Epidermal melanocyte (primary cell): ENCODE measurements around the gene RYK.

ENCODE experiments used
- DNase-seq: peaks from one replicate; pipeline ENCODE4 v3.0.0; 2011; ENCODE audit warnings: low spot score; ENCODE audit not compliant: insufficient read length

RYK gene

GRCh38 chr3:134150476-134150875 lies 100.2 kb downstream of the RYK start:
- DNase-seq: no peak

DNA sequence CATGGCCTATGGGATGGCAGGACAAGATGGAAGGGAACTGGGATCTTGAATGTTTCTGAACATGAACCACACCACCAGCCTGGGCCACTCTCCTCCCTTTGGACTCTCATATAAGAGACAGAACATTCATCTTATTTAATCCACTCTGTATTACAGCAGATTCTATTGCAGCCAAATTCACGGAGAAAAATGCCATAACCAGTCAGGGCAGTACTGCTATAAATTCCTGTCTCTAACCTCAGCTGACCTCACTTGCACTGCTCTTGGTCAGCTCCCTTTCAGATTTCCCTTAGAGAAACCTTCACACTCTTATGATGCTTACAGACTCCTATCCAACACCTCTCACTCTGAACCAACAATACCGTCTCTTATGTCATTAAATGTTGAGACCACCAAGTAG lies 101.4 kb downstream of the RYK start:
- DNase-seq: no peak

GRCh38 chr3:134148534-134148933 lies 102.1 kb downstream of the RYK start:
- DNase-seq: no peak

DNA sequence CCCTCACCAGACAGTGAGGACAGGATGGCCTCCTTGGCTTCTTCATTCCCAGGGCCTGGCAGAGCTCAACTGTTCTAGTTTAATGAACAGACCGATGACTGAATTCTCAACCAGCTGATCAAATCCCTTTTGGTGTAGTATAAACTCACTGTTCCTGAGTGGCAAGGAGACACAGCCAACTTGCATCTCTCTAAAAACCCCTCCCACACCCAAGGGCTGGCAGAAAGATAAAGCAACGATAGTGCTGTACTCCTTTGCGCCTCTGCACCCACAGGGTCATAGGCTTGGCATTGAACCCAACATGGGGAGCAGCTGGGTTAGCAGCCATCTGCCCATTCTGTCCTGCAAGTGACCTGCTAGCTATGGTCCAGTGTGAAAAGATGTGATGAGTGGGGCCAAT lies 103.2 kb downstream of the RYK start:
- DNase-seq: no peak

DNA sequence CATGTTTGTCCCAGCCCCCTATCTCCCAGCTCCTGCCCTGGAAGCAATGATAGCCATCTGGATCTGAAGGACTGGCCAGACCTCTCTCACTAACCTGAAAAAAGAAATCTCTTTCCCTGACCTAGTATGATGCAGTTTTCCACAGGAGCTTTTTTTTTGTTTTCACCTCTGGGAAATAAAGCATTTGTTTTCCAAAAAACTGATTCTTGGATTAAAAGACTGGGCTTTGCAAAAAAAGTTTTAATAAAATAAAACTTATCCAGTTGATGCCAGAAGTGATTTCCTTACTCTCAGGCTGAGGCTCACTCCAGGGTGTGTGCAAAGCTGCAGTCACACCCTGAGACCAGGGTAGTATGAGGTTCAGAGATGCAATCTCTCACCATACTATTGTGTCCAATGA lies 104.0 kb downstream of the RYK start:
- no peak for DNase-seq

DNA sequence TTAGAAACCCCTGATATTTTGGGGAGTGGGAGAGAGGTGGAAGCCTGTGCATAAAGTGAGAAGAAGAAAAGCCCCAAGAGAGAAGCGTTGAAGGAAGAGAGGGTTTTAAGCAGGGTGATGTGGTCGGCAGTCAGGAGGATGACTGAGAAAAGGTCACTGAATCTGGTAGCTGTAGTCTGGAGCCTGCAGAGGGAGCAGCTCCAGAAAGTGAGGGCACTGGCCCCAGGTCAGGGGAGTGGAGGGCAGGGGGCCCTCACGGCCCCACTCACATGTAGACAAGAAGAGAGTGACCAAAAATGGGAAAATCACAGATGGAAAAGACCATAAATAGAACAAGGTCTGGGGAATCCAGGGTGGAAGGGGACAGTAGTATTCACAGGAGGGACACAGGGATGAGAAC lies 105.5 kb downstream of the RYK start:
- no peak for DNase-seq

GRCh38 chr3:134144694-134145093 lies 106.0 kb downstream of the RYK start:
- no peak for DNase-seq

- DNase-seq: no peak
These were observed 106.7 kb downstream of the RYK start for GRCh38 chr3:134143828-134144401.

DNA sequence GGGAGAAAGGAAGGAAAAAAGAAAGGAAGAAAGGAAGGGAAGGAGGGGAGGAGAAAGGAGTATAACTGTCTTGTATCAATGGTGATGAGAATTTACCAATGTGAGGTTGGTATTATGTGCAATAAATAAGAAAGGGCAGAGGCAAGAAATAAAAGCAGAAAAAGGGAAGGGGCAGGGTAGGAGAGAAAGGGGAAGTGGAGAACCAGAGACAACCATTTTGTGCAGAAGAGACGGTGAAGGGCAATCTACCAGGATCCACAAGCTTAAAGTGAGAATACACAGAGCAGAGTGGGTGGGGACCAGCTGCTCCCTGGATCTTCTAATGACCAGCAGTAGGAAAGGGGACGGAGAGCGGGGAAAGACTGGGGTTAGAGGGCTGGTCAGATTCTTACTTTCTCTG lies 114.1 kb downstream of the RYK start:
- DNase-seq: no peak

- no peak for DNase-seq
These were observed 115.8 kb downstream of the RYK start for GRCh38 chr3:134134698-134135415.

DNA sequence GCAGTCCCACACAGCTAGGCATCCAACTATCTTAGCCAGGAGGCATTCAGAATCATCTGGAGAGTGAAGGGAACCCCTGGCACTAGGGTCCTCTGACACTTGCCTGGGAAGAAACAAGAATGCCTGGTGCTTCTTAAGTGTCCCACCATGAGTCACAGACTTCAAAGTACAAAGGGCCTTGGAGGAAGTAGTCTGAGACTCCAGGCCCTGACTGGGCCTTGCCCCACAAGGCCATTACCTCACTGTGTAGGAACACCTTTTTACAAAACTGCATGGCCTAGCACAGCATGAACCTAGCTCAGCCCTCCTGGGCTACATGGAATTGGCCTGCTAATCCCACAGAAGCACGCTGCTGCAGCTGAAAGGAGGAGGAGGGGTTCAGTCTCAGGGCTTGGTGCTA lies 116.4 kb downstream of the RYK start:
- no peak for DNase-seq

GRCh38 chr3:134132961-134133360 lies 117.7 kb downstream of the RYK start:
- no peak for DNase-seq

DNA sequence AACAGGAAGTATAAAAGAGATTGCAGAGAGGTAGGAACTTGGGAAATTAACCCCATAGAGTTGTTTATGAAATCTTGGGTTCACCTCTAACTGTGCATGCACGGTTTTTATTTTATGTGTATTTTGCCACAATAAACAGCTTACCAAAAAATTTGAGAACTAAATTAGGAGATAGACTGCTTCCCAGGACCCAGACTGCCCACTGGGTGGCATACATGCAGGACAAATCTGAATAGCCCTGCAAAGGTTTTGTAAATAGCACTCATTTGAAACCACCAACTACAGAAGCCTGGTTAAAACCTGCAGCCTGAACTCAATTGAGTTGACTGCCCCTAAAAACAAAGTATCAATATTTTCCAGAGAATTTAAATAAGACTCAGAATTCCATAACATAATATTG lies 124.5 kb downstream of the RYK start:
- no peak for DNase-seq

GRCh38 chr3:134114726-134115125 lies 135.9 kb downstream of the RYK start:
- DNase-seq: no peak

DNA sequence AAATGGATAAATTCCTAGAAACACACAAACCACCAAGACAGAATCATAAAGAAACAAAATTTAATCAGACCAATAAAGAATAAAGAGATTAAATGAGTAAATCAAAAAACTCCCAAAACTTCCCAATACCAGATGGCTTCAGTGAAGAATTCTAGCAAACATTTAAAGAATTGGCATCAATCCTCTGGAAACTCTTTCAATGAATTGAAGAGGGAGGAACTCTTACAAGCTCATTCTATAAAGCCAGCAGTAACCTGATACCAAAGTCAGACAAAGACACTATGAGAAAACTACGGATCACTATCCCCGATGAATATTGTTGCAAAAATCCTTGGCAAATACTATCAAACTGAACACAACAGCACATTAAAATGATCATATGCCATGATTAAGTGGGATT lies 139.0 kb downstream of the RYK start:
- DNase-seq: no peak

GRCh38 chr3:134110963-134111362 lies 139.7 kb downstream of the RYK start:
- DNase-seq: no peak
